ENCODE measurements around the gene RASAL2.
"Not testable (repeated sequence)": the region's sequence is repeated elsewhere in the genome, so short reads cannot be mapped to it uniquely, and the experiment has no call there.

Gene RASAL2

GRCh38 chr1:178352790-178353416 lies 259.0 kb downstream of the RASAL2 start:
- DNase-seq, result no peak

- DNase-seq, result no peak
Measured at GRCh38 chr1:178353524-178353923, 259.6 kb downstream of the RASAL2 start.

GRCh38 chr1:178354816-178355215 lies 260.9 kb downstream of the RASAL2 start:
- DNase-seq, result no peak

- DNase-seq, result no peak
Measured at GRCh38 chr1:178356299-178356698, 262.4 kb downstream of the RASAL2 start.

GRCh38 chr1:178358456-178358855 lies 264.6 kb downstream of the RASAL2 start:
- DNase-seq, result no peak

GRCh38 chr1:178360421-178360820 lies 266.5 kb downstream of the RASAL2 start:
- DNase-seq, result no peak

- no peak for DNase-seq
Measured at GRCh38 chr1:178361847-178362246, 267.9 kb downstream of the RASAL2 start.

- DNase-seq, result no peak
Measured at GRCh38 chr1:178362747-178363146, 268.8 kb downstream of the RASAL2 start.

GRCh38 chr1:178364782-178365181 lies 270.9 kb downstream of the RASAL2 start:
- no peak for DNase-seq

GRCh38 chr1:178367151-178367550 lies 273.2 kb downstream of the RASAL2 start:
- no peak for DNase-seq

- DNase-seq, result no peak
Measured at GRCh38 chr1:178368208-178368607, 274.3 kb downstream of the RASAL2 start.

- no peak for DNase-seq
Measured at GRCh38 chr1:178371235-178371634, 277.3 kb downstream of the RASAL2 start.

GRCh38 chr1:178371933-178372388 lies 278.1 kb downstream of the RASAL2 start:
- no peak for DNase-seq

- no peak for DNase-seq
Measured at GRCh38 chr1:178374016-178374415, 280.1 kb downstream of the RASAL2 start.

GRCh38 chr1:178376008-178376407 lies 282.1 kb downstream of the RASAL2 start:
- no peak for DNase-seq

GRCh38 chr1:178379807-178380206 lies 285.9 kb downstream of the RASAL2 start:
- DNase-seq, result no peak

- no peak for DNase-seq
Measured at GRCh38 chr1:178382372-178382771, 288.5 kb downstream of the RASAL2 start.

GRCh38 chr1:178385662-178386061 lies 291.8 kb downstream of the RASAL2 start:
- no peak for DNase-seq

GRCh38 chr1:178388418-178389145 lies 294.7 kb downstream of the RASAL2 start:
- DNase-seq, result no peak

GRCh38 chr1:178389441-178389840 lies 295.5 kb downstream of the RASAL2 start:
- no peak for DNase-seq

- DNase-seq, result not testable (repeated sequence)
Measured at GRCh38 chr1:178390280-178390679, 296.4 kb downstream of the RASAL2 start.

- DNase-seq, result no peak
Measured at GRCh38 chr1:178393370-178393769, 299.5 kb downstream of the RASAL2 start.

GRCh38 chr1:178396789-178397188 lies 302.9 kb downstream of the RASAL2 start:
- DNase-seq, result no peak

- DNase-seq, result no peak
Measured at GRCh38 chr1:178397678-178398077, 303.8 kb downstream of the RASAL2 start.

All from activated effector memory CD4-positive, alpha-beta T cell treated with Interleukin-2 at 50 U/mL for 16 hours (primary cell).